GM23248 (cell line): ENCODE measurements around the gene IMMT. TPM values are rescaled to one million over a fixed set of nuclear protein-coding genes. Genes with fewer than 3 reads are reported as not detected.
"Not testable (repeated sequence)": the region's sequence is repeated elsewhere in the genome, so short reads cannot be mapped to it uniquely, and the experiment has no call there.

ENCODE experiments used
- DNase-seq: peaks from one replicate; pipeline ENCODE4 v3.0.0-alpha.2; 2015
- H2AFZ ChIP-seq: fragments of 200-600 bp; sonication (generic); 2 replicates; pipeline ENCODE4 v1.6.1; 2016; ENCODE audit warnings: antibody characterized with exemption
- H3F3A ChIP-seq: fragments of 200-600 bp; sonication (generic); 2 replicates; pipeline ENCODE4 v1.6.1; 2016; ENCODE audit warnings: mild to moderate bottlenecking, antibody characterized with exemption, mixed run types; ENCODE audit not compliant: insufficient read depth
- H3K27ac ChIP-seq: fragments of 200-600 bp; sonication (generic); 2 replicates; pipeline ENCODE4 v1.5.1; 2016; ENCODE audit warnings: mild to moderate bottlenecking
- H3K27me3 ChIP-seq: fragments of 200-600 bp; sonication (generic); replicated peaks from 2 replicates; pipeline ENCODE4 v1.6.1; 2016; ENCODE audit warnings: mild to moderate bottlenecking; ENCODE audit not compliant: insufficient read depth
- H3K36me3 ChIP-seq: fragments of 200-600 bp; sonication (generic); 2 replicates; pipeline ENCODE4 v1.6.1; 2016; ENCODE audit warnings: low read depth, mild to moderate bottlenecking
- H3K4me1 ChIP-seq: fragments of 200-600 bp; sonication (generic); 2 replicates; pipeline ENCODE4 v1.6.1; 2016; ENCODE audit warnings: mild to moderate bottlenecking; ENCODE audit not compliant: insufficient read depth
- H3K4me2 ChIP-seq: fragments of 200-600 bp; sonication (generic); one replicate; pipeline ENCODE4 v1.6.1; 2016; ENCODE audit warnings: mild to moderate bottlenecking; ENCODE audit not compliant: unreplicated experiment
- H3K4me3 ChIP-seq: fragments of 200-600 bp; sonication (generic); 2 replicates; pipeline ENCODE4 v1.5.1; 2016; ENCODE audit warnings: mild to moderate bottlenecking
- H3K79me2 ChIP-seq: fragments of 200-600 bp; sonication (generic); 2 replicates; pipeline ENCODE4 v1.6.1; 2016; ENCODE audit warnings: mild to moderate bottlenecking; ENCODE audit not compliant: insufficient read depth
- H3K9ac ChIP-seq: fragments of 200-600 bp; sonication (generic); 2 replicates; pipeline ENCODE4 v1.6.1; 2016; ENCODE audit warnings: mild to moderate bottlenecking
- H3K9me2 ChIP-seq: fragments of 200-600 bp; sonication (generic); 2 replicates; pipeline ENCODE4 v1.6.1; 2016; ENCODE audit warnings: mixed run types, mild to moderate bottlenecking, moderate library complexity; ENCODE audit not compliant: insufficient read depth
- H3K9me3 ChIP-seq: fragments of 200-600 bp; sonication (generic); one replicate; pipeline ENCODE4 v1.6.1; 2017; ENCODE audit warnings: low read depth
- H4K20me1 ChIP-seq: fragments of 200-600 bp; sonication (generic); 2 replicates; pipeline ENCODE4 v1.6.0; 2016; ENCODE audit not compliant: insufficient read depth
- EZH2 ChIP-seq: fragments of 200-600 bp; sonication (generic); IDR thresholded peaks from 2 replicates; pipeline ENCODE4 v1.6.1; 2018; ENCODE audit warnings: antibody characterized with exemption, mild to moderate bottlenecking; ENCODE audit not compliant: insufficient read depth, poor library complexity, severe bottlenecking
- EZH2phosphoT487 ChIP-seq: fragments of 200-600 bp; sonication (generic); IDR thresholded peaks from 2 replicates; pipeline ENCODE4 v1.6.1; 2018; ENCODE audit warnings: antibody characterized with exemption, moderate library complexity, mild to moderate bottlenecking, low read depth; ENCODE audit not compliant: insufficient read depth
- WGBS, 2 experiments: methylation state at CpG; one replicate each; pipeline ENCODE4 v1.1.6; 2015 to 2017; ENCODE audit warnings: low lambda C conversion rate in 2 of 2, low coverage in 1 of 2; ENCODE audit errors: missing lambda C conversion rate in 2 of 2; 5-methylcytosine and 5-hydroxymethylcytosine counted together
- in situ Hi-C: fragments of 300-500 bp; cut with MboI; formaldehyde crosslinking; loops from 2 replicates; pipeline ENCODE4 v1.15.0; 2020
- polyA plus RNA-seq: library from polyadenylated mRNA; unstranded; fragments of >200 nt; fragmentation: Nextera tagmentation; extraction: Ambion mirVana; gene quantifications from 2 replicates; pipeline ENCODE4 v1.2.1, GENCODE V29; 2016
- total RNA-seq: library from RNA; depleted of rRNA; stranded (reverse); fragments of >200 nt; shearing (Covaris generic); gene quantifications from 2 replicates; pipeline ENCODE4 v1.2.3, GENCODE V29; 2014

The IMMT gene
- total and polyA plus RNA-seq, 2 experiments from 2014 or later, result 60.4 to 75.4 TPM

DNA sequence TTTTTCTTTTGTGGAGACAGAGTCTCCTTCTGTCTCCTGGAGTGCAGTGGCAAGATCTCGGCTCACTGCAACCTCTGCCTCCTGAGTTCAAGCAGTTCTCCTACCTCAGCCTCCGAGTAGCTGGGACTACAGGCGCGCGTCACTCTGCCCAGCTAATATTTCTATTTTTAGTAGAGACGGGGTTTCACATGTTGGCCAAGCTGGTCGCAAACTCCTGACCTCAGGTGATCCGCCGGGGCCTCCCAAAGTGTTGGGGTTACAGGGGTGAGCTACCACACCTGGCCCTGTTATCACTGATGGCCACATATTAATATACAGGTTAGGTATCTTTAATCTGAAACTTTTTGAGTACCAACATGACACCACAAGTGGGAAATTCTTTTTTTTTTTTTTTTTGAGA lies 7.4 kb upstream of the IMMT start:
- Histone ChIP-seq H3K9ac (no peak overlapping the region), H3K9me3 (no peaks in the 10 kb centered on the region), H2AFZ (no peak overlapping the region), H3K27ac (no peak overlapping the region), H3K36me3 (peaks cover 13% of the 10 kb centered on the region; the same call in 1 of the 2 replicates), H3K9me2 (no peaks in the 10 kb centered on the region), H3K4me2 (no peak overlapping the region), H4K20me1 (no peaks in the 10 kb centered on the region), H3K79me2 (peaks cover 77% of the 10 kb centered on the region), H3K4me1 (peaks cover 7% of the 10 kb centered on the region; the same call in 1 of the 2 replicates), H3K4me3 (no peak overlapping the region), H3K27me3 (no peaks in the 10 kb centered on the region), H3F3A (no peaks in the 10 kb centered on the region; the same call in 1 of the 2 replicates)
- TF ChIP-seq EZH2, result no peak
- TF ChIP-seq EZH2phosphoT487, result no peak
- no peak for DNase-seq
- 90 to 93% methylated on average over 9 of the region's 9 CpGs for WGBS, 2 experiments
- in situ Hi-C loops, result no loop called here

DNA sequence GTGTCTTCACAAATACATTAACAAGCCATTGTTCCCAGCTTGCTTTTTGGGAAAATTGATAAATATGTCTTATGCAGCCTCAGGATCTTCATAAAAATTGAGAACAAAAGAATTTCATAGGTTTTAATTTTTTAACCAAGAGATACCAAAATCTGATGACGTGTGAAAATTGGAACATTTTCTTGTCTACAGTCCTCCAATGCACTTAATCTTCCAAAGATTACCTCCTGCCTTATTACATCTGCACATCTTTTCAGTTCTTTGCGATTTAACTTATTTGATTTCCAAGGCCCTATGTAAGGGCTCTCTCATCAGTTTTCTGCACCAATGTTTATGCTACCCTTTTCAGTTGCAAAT lies 7.1 kb upstream of the IMMT start:
- H3K9me3 ChIP-seq, result no peaks in the 10 kb centered on the region
- peak overlapping the region; percentile 75 for H2AFZ ChIP-seq
- peaks cover 9% of the 10 kb centered on the region; the same call in 1 of the 2 replicates for H3K36me3 ChIP-seq
- peaks cover 77% of the 10 kb centered on the region for H3K79me2 ChIP-seq
- H3K9me2 ChIP-seq, result no peaks in the 10 kb centered on the region
- in situ Hi-C loops, result no loop called here
- H3K27ac ChIP-seq, result peak overlapping the region; percentile 33
- no peaks in the 10 kb centered on the region; the same call in 1 of the 2 replicates for H3F3A ChIP-seq
- WGBS, 2 experiments, result 80 to 82% methylated on average over 2 of the region's 2 CpGs
- H3K4me3 ChIP-seq, result no peak overlapping the region
- no peaks in the 10 kb centered on the region for H4K20me1 ChIP-seq
- no peaks in the 10 kb centered on the region for H3K27me3 ChIP-seq
- H3K4me2 ChIP-seq, result peak overlapping the region; percentile 54
- DNase-seq, result no peak
- H3K9ac ChIP-seq, result 0 out of 2 replicates have a peak overlapping the region, but pooled peaks have one; percentile 38
- H3K4me1 ChIP-seq, result peaks cover 7% of the 10 kb centered on the region; the same call in 1 of the 2 replicates
- TF ChIP-seq EZH2phosphoT487, result no peak
- TF ChIP-seq EZH2, result no peak

DNA sequence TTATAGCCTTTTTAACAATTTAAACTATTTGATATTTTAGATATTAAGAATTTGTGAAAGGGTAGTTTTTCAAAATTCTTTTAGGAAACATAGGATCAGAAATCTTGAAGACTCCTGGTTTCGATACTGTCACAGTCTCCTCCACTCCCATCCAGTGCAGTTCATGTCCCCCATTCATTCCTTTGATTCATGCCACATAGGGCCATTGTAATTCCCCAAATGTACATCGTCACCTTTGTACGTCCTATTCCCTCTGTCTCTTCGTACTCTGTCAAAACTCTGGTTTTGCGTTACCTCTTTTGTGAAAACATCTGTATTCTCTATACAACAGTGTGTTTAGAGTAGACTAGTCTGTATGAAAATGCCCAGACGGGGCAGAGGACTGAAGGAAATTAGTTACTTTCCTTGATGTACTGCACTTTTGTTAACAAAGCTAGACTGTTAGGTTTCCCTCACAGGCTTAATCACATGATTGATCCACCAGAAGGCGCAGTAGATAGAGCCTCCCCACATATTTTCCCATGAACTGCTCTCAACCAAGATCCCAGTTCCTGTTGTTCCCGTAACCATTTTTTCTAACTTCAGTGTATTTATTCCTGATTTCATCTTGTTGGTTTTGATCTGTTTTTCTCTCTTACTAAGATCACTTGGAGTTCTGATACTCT lies 6.5 kb upstream of the IMMT start:
- WGBS, 2 experiments, result 57 to 58% methylated on average over 8 of the region's 8 CpGs
- peaks cover 77% of the 10 kb centered on the region for H3K79me2 ChIP-seq
- H3K36me3 ChIP-seq, result 0 out of 2 replicates have a peak, but pooled peaks cover 4% of the 10 kb centered on the region
- no peak for TF ChIP-seq EZH2phosphoT487
- no peak for TF ChIP-seq EZH2
- no peaks in the 10 kb centered on the region for H3K27me3 ChIP-seq
- in situ Hi-C loops, result no loop called here
- no peaks in the 10 kb centered on the region for H3K9me3 ChIP-seq
- peaks cover 3% of the 10 kb centered on the region; the same call in 1 of the 2 replicates for H3F3A ChIP-seq
- H4K20me1 ChIP-seq, result no peaks in the 10 kb centered on the region
- H3K4me3 ChIP-seq, result no peak overlapping the region
- peaks cover 7% of the 10 kb centered on the region; the same call in 1 of the 2 replicates for H3K4me1 ChIP-seq
- DNase-seq, result peak; percentile 63
- H3K4me2 ChIP-seq, result peak overlapping the region; percentile 54
- no peaks in the 10 kb centered on the region for H3K9me2 ChIP-seq
- peak overlapping the region; percentile 33 for H3K27ac ChIP-seq
- H2AFZ ChIP-seq, result peak overlapping the region; percentile 75
- 0 out of 2 replicates have a peak overlapping the region, but pooled peaks have one; percentile 38 for H3K9ac ChIP-seq

DNA sequence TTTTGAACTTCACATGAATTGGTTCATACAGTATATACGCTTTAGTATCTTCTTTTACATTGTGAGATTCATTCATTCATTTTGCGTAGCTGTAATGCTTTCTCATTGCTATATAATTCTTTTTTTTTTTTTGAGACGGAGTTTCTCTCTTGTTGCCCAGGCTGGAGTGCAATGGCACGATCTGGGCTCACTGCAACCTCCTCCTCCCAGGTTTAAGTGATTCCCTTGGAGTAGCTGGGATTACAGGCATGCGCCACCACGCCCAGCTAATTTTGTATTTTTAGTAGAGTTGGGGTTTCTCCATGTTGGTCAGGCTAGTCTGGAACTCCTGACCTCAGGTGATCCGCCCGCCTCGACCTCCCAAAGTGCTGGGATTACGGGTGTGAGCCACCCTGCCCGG lies 5.3 kb upstream of the IMMT start:
- H3K9me2 ChIP-seq, DNase-seq, H3K27ac ChIP-seq, H3K36me3 ChIP-seq, H3K4me1 ChIP-seq, H2AFZ ChIP-seq, H3K9me3 ChIP-seq, in situ Hi-C loops, H4K20me1 ChIP-seq, H3K27me3 ChIP-seq: not testable (repeated sequence)
- Histone ChIP-seq H3K9ac (peak overlapping the region; percentile 90), H3K79me2 (peaks cover 69% of the 10 kb centered on the region), H3K4me2 (peak overlapping the region; percentile 92), H3F3A (peaks cover 15% of the 10 kb centered on the region), H3K4me3 (peak overlapping the region; percentile 89)
- 89 to 90% methylated on average over 11 of the region's 11 CpGs for WGBS, 2 experiments
